NCI-H1105 treated with DMSO at 0.1 percent for 48 hours (cell line): ENCODE measurements around the gene CHRNB1.
"Not testable (repeated sequence)": the region's sequence is repeated elsewhere in the genome, so short reads cannot be mapped to it uniquely, and the experiment has no call there.

Experiments
- DNase-seq: peaks from one replicate; lab custom pipeline; 2025; lab: John Stamatoyannopoulos, UW

The CHRNB1 gene

GRCh38 chr17:7467498-7467897 lies 22.6 kb downstream of the CHRNB1 start:
- DNase-seq: no peak

- DNase-seq: no peak
Measured at GRCh38 chr17:7468290-7468689, 23.4 kb downstream of the CHRNB1 start.

- DNase-seq: no peak
Measured at GRCh38 chr17:7468804-7469389, 24.0 kb downstream of the CHRNB1 start.

GRCh38 chr17:7469843-7470242 lies 25.0 kb downstream of the CHRNB1 start:
- DNase-seq: not testable (repeated sequence)

GRCh38 chr17:7470457-7470973 lies 25.7 kb downstream of the CHRNB1 start:
- not testable (repeated sequence) for DNase-seq

GRCh38 chr17:7471729-7472128 lies 26.9 kb downstream of the CHRNB1 start:
- DNase-seq: no peak

- not testable (repeated sequence) for DNase-seq
Measured at GRCh38 chr17:7474767-7475166, 29.9 kb downstream of the CHRNB1 start.

- DNase-seq: no peak
Measured at GRCh38 chr17:7475764-7476422, 31.0 kb downstream of the CHRNB1 start.

- no peak for DNase-seq
Measured at GRCh38 chr17:7476494-7476893, 31.6 kb downstream of the CHRNB1 start.

GRCh38 chr17:7476951-7477350 lies 32.1 kb downstream of the CHRNB1 start:
- DNase-seq: no peak

- no peak for DNase-seq
Measured at GRCh38 chr17:7477392-7478275, 32.8 kb downstream of the CHRNB1 start.

- peak; percentile 22 for DNase-seq
Measured at GRCh38 chr17:7478276-7479212, 33.7 kb downstream of the CHRNB1 start.

GRCh38 chr17:7479213-7480088 lies 34.6 kb downstream of the CHRNB1 start, which contains the start of gene ZBTB4:
ZBTB4 (minus strand) TSS chr17:7479631; CDS start chr17:7466801, 12,830 bp downstream.
- peak; percentile 39 for DNase-seq

GRCh38 chr17:7480089-7480384 lies 35.2 kb downstream of the CHRNB1 start:
- no peak for DNase-seq

- not testable (repeated sequence) for DNase-seq
Measured at GRCh38 chr17:7481275-7481674, 36.4 kb downstream of the CHRNB1 start, which contains the start of gene SLC35G6. SLC35G6 (plus strand) TSS chr17:7481446; CDS start chr17:7481517, 71 bp downstream.

- DNase-seq: not testable (repeated sequence)
Measured at GRCh38 chr17:7481842-7482741, 37.2 kb downstream of the CHRNB1 start.

GRCh38 chr17:7482742-7483088 lies 37.9 kb downstream of the CHRNB1 start:
- DNase-seq: not testable (repeated sequence)

- DNase-seq: peak; percentile 96
Measured at GRCh38 chr17:7483255-7484066, 38.6 kb downstream of the CHRNB1 start.
